Motor neuron (in vitro differentiated cells): ENCODE measurements around the gene OTOP3. TPM values are rescaled to one million over a fixed set of nuclear protein-coding genes. Genes with fewer than 3 reads are reported as not detected.

Experiments used
- ATAC-seq, 8 experiments: fragments of 200-7000 bp; cut with Tn5 transposase; replicated peaks in 6 of 8; 2 replicates each; pipeline ENCODE4 v1.8.0; 2021; ENCODE audit warnings: mild to moderate bottlenecking in 8 of 8, moderate library complexity in 8 of 8
- H3K27ac ChIP-seq, 2 donors: fragments of 250-450 bp; sonication (Bioruptor Pico); 2 replicates each; pipeline ENCODE4 v1.9.0; 2021; ENCODE audit warnings: antibody characterized with exemption in 2 of 2, mild to moderate bottlenecking in 2 of 2, moderate library complexity in 1 of 2
- H3K4me1 ChIP-seq, 2 donors: fragments of 250-450 bp; sonication (Bioruptor Pico); replicated peaks in 1 of 2; 2 replicates each; pipeline ENCODE4 v1.6.1; 2021; ENCODE audit warnings: antibody characterized with exemption in 2 of 2, mild to moderate bottlenecking in 2 of 2, moderate library complexity in 1 of 2
- H3K4me3 ChIP-seq, 5 donors: fragments of 250-450 bp; sonication (Bioruptor Pico); 2 replicates each; pipeline ENCODE4 v1.9.0; 2021; ENCODE audit warnings: antibody characterized with exemption in 5 of 5, mild to moderate bottlenecking in 5 of 5, moderate library complexity in 4 of 5
- WGBS, 10 experiments: fragments of 450-650 bp; shearing (Covaris generic); methylation state at CpG; one replicate each; pipeline ENCODE4 v1.0.0; 2022; 5-methylcytosine and 5-hydroxymethylcytosine counted together
- in situ Hi-C, 9 experiments: fragments of 400-800 bp; cut with MboI; loops; one replicate each; pipeline ENCODE4 v1.15.0; 2021; ENCODE audit warnings: low sequenced_read_pairs in 9 of 9, low pct_unique_long_range_greater_than_20kb in 2 of 9; ENCODE audit not compliant: unreplicated experiment in 9 of 9
- total RNA-seq, 8 experiments: library from RNA; unstranded; fragments of 300-600 nt; gene quantifications; 2 replicates each; pipeline versions ENCODE4 v1.2.3 to v1.2.4, GENCODE V29; 2022

OTOP3 gene
- total RNA-seq, 8 experiments from 2014 or later: 0.10 to 0.38 (median 0.11) TPM; not detected in 5

GRCh38 chr17:74994440-74994839, 58.7 kb downstream of the OTOP3 start:
- in situ Hi-C loops: no loop called here
- WGBS, 10 experiments: 50 to 100% (median 92%) methylated on average over 2 to 7 of the region's 7 CpGs; no CpG with 5 or more reads in 1 of the 10 experiments
- ATAC-seq: no peak
- Histone ChIP-seq H3K4me3 (no peak overlapping the region), H3K4me1 (peaks cover 0 to 4% of the 10 kb centered on the region in 2 donors), H3K27ac (no peak overlapping the region)

- ATAC-seq: peak in 1 of 8 experiments; percentile 29
- no peaks in the 10 kb centered on the region for H3K4me1 ChIP-seq
- no peak overlapping the region for H3K27ac ChIP-seq
- no peak overlapping the region for H3K4me3 ChIP-seq
- WGBS, 10 experiments: 38 to 100% (median 92%) methylated on average over 1 to 5 of the region's 5 CpGs
- in situ Hi-C loops: no loop called here
Observed at GRCh38 chr17:74995847-74996246, 60.1 kb downstream of the OTOP3 start.

GRCh38 chr17:74998783-74999182, 63.1 kb downstream of the OTOP3 start:
- ATAC-seq: no peak
- 33 to 100% (median 93%) methylated on average over 1 to 3 of the region's 6 CpGs; no CpG with 5 or more reads in 3 of the 10 experiments for WGBS, 10 experiments
- Histone ChIP-seq H3K27ac (no peak overlapping the region), H3K4me3 (no peak overlapping the region), H3K4me1 (no peaks in the 10 kb centered on the region)
- in situ Hi-C loops: no loop called here

- ATAC-seq: no peak
Observed at GRCh38 chr17:74999523-74999922, 63.8 kb downstream of the OTOP3 start.

More at GRCh38 chr17:74999523-74999922, 63.8 kb downstream of the OTOP3 start:
- in situ Hi-C loops: no loop called here
- no peak overlapping the region for H3K4me3 ChIP-seq
- H3K27ac ChIP-seq: no peak overlapping the region
- no peaks in the 10 kb centered on the region for H3K4me1 ChIP-seq
- WGBS, 10 experiments: 20 to 100% (median 76%) methylated on average over 1 to 3 of the region's 4 CpGs; no CpG with 5 or more reads in 4 of the 10 experiments

Other genes starting within 250 kb of the OTOP3 start
- gene CD300LF, start 223.0 kb upstream of the OTOP3 start, total RNA-seq: under 1 TPM in 1 of 8 experiments, not detected in 7; 0.24 TPM
- gene RAB37, start 198.6 kb upstream of the OTOP3 start, total RNA-seq: 1 to 10 TPM in 1 of 8 experiments, under 1 TPM in 7; 0.14 to 1.2 (median 0.43) TPM
- gene NHERF1, start 187.3 kb upstream of the OTOP3 start, total RNA-seq: 10 to 100 TPM in 4 of 8 experiments, 1 to 10 TPM in 4; 2.9 to 35.4 (median 12.9) TPM
- 10 to 100 TPM; 41.6 to 97.1 (median 46.2) TPM for gene NAT9, start 159.6 kb upstream of the OTOP3 start, total RNA-seq
- 1 to 10 TPM in 1 of 8 experiments, under 1 TPM in 7; 0.15 to 1.0 (median 0.30) TPM for gene GRIN2C, start 76.0 kb upstream of the OTOP3 start, total RNA-seq
- 10 to 100 TPM in 5 of 8 experiments, 1 to 10 TPM in 3; 7.7 to 80.4 (median 16.6) TPM for gene FDXR, start 62.9 kb upstream of the OTOP3 start, total RNA-seq
- gene FADS6, start 42.3 kb upstream of the OTOP3 start, total RNA-seq: under 1 TPM in 6 of 8 experiments, not detected in 2; 0.11 to 0.85 (median 0.25) TPM
- under 1 TPM in 6 of 8 experiments, not detected in 2; 0.11 to 0.76 (median 0.20) TPM for gene USH1G, start 12.6 kb upstream of the OTOP3 start, total RNA-seq
- under 1 TPM in 3 of 8 experiments, not detected in 5; 0.15 to 0.71 (median 0.21) TPM for gene OTOP2, start 11.6 kb upstream of the OTOP3 start, total RNA-seq
- gene HID1, start 36.9 kb downstream of the OTOP3 start, total RNA-seq: 10 to 100 TPM in 5 of 8 experiments, 1 to 10 TPM in 2, under 1 TPM in 1; 0.36 to 16.8 (median 12.3) TPM
- 10 to 100 TPM in 6 of 8 experiments, 1 to 10 TPM in 2; 8.1 to 18.0 (median 13.6) TPM for gene CDR2L, start 51.7 kb downstream of the OTOP3 start, total RNA-seq
- 10 to 100 TPM; 27.6 to 52.5 (median 34.8) TPM for gene MRPL58, start 76.8 kb downstream of the OTOP3 start, total RNA-seq
- gene ATP5PD, start 111.1 kb downstream of the OTOP3 start, total RNA-seq: 100 to 1,000 TPM; 282 to 662 (median 376) TPM
- 10 to 100 TPM; 13.2 to 41.6 (median 30.6) TPM for gene KCTD2, start 111.3 kb downstream of the OTOP3 start, total RNA-seq
- 10 to 100 TPM in 2 of 8 experiments, 1 to 10 TPM in 1, under 1 TPM in 2, not detected in 3; 0.09 to 16.6 (median 5.0) TPM for gene SLC16A5, start 152.1 kb downstream of the OTOP3 start, total RNA-seq
- gene ARMC7, start 174.1 kb downstream of the OTOP3 start, total RNA-seq: 10 to 100 TPM in 2 of 8 experiments, 1 to 10 TPM in 6; 3.7 to 11.3 (median 6.1) TPM
- 10 to 100 TPM; 30.0 to 86.8 (median 41.9) TPM for gene NT5C, start 195.8 kb downstream of the OTOP3 start, total RNA-seq
- gene JPT1, start 218.6 kb downstream of the OTOP3 start, total RNA-seq: 100 to 1,000 TPM in 7 of 8 experiments, 10 to 100 TPM in 1; 95.0 to 664 (median 275) TPM
- gene SUMO2, start 247.1 kb downstream of the OTOP3 start, total RNA-seq: 100 to 1,000 TPM; 114 to 263 (median 169) TPM